ENCODE measurements around the gene TMCC1.
A peak's percentile ranks its signal among the peaks of the same experiment; 100 is the strongest.

The TMCC1 gene

GRCh38 chr3:129934234-129935123 lies 41.0 kb upstream of the TMCC1 start:
- peak overlapping the region; percentile 27; the same call in 1 of the 2 replicates for H3K4me3 ChIP-seq (replicated peaks; ENCODE audit: insufficient read depth, low read length)
- no peak overlapping the region for H3K27ac ChIP-seq (replicated peaks)
- TF ChIP-seq GABPA (IDR thresholded peaks at IDR 0.05; ENCODE audit: low read depth), result no peak
- peak; percentile 59 for TF ChIP-seq CTCF (IDR thresholded peaks at IDR 0.05; ENCODE audit: insufficient read depth, low read length)
- DNase-seq (ENCODE audit: low read depth in 1 of 2, low spot score in 1 of 2), result no peak
- H3K27me3 ChIP-seq (ENCODE audit: insufficient read depth, poor library complexity, severe bottlenecking), result no peaks in the 10 kb centered on the region

- DNase-seq (ENCODE audit: low read depth in 1 of 2, low spot score in 1 of 2), result no peak
- Histone ChIP-seq H3K27ac (replicated peaks) (no peak overlapping the region), H3K27me3 (ENCODE audit: insufficient read depth, poor library complexity, severe bottlenecking) (no peaks in the 10 kb centered on the region), H3K4me3 (replicated peaks; ENCODE audit: insufficient read depth, low read length) (no peak overlapping the region)
- TF ChIP-seq SPI1 (IDR thresholded peaks at IDR 0.05; ENCODE audit: borderline replicate concordance, low read depth) (no peak), CTCF (IDR thresholded peaks at IDR 0.05; ENCODE audit: insufficient read depth, low read length) (no peak), GABPA (IDR thresholded peaks at IDR 0.05; ENCODE audit: low read depth) (no peak), POLR2AphosphoS5 (IDR thresholded peaks at IDR 0.05; ENCODE audit: low read depth) (no peak), REST (IDR thresholded peaks at IDR 0.05; ENCODE audit: insufficient replicate concordance, low read depth) (no peak)
Measured at GRCh38 chr3:129933471-129933870, 40.0 kb upstream of the TMCC1 start.

- H3K27ac ChIP-seq (replicated peaks), result no peak overlapping the region
- DNase-seq (ENCODE audit: low read depth in 1 of 2, low spot score in 1 of 2), result no peak
- H3K27me3 ChIP-seq (ENCODE audit: insufficient read depth, poor library complexity, severe bottlenecking), result no peaks in the 10 kb centered on the region
- H3K4me3 ChIP-seq (replicated peaks; ENCODE audit: insufficient read depth, low read length), result no peak overlapping the region
- no peak for TF ChIP-seq GABPA (IDR thresholded peaks at IDR 0.05; ENCODE audit: low read depth)
- TF ChIP-seq POLR2AphosphoS5 (IDR thresholded peaks at IDR 0.05; ENCODE audit: low read depth), result no peak
- TF ChIP-seq REST (IDR thresholded peaks at IDR 0.05; ENCODE audit: insufficient replicate concordance, low read depth), result no peak
- TF ChIP-seq CTCF (IDR thresholded peaks at IDR 0.05; ENCODE audit: insufficient read depth, low read length), result no peak
- no peak for TF ChIP-seq SPI1 (IDR thresholded peaks at IDR 0.05; ENCODE audit: borderline replicate concordance, low read depth)
Measured at GRCh38 chr3:129929383-129929782, 35.9 kb upstream of the TMCC1 start.
